Globus pallidus (tissue), 1 donor: ENCODE measurements around the gene LNX2.

ENCODE experiments used
- DNase-seq: peaks from one replicate; pipeline ENCODE4 v3.0.0-alpha.2; 2015; ENCODE audit warnings: low spot score

The LNX2 gene

GRCh38 chr13:27605610-27606200, 14.6 kb downstream of the LNX2 start:
- no peak for DNase-seq

DNA sequence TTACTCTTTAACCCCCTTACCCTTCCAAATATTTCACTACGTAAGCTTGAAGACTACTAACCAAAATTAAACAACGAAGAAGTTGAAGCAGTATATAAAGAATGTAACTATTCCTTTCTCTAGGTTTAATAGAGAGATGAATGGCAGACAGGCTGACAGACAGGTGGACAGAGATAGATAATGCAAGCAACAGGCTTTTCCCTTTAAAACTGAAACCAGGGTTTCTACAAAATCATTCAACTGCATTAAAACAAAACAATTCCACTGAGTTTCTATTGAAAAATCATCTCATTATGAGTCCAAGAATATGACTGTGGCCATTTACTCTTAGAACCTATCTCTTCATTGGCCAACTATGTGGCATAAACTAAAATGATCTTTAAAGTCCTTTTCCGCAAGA, 15.2 kb downstream of the LNX2 start:
- no peak for DNase-seq

- DNase-seq, result no peak
These were observed 18.5 kb downstream of the LNX2 start for GRCh38 chr13:27601803-27602202.

DNA sequence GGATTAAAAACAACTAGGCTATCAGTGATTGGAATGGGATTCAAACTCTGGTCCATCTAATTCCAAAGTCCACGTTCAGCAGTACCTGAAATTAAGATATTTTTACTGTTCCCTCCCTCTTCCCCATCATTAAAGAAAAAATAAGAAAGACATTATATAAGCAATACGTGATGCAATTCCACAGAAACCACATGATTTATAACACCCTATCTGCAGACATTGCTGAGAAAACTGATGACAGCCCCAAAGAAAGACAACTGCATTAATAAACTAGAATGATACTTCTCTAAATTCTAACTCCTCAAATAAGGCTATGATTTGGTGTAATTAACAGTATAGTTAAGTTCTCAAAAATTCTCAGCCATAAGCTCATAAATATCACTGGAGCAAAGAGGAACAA, 19.1 kb downstream of the LNX2 start:
- no peak for DNase-seq

- DNase-seq, result no peak
These were observed 19.6 kb downstream of the LNX2 start for GRCh38 chr13:27600711-27601110.

DNA sequence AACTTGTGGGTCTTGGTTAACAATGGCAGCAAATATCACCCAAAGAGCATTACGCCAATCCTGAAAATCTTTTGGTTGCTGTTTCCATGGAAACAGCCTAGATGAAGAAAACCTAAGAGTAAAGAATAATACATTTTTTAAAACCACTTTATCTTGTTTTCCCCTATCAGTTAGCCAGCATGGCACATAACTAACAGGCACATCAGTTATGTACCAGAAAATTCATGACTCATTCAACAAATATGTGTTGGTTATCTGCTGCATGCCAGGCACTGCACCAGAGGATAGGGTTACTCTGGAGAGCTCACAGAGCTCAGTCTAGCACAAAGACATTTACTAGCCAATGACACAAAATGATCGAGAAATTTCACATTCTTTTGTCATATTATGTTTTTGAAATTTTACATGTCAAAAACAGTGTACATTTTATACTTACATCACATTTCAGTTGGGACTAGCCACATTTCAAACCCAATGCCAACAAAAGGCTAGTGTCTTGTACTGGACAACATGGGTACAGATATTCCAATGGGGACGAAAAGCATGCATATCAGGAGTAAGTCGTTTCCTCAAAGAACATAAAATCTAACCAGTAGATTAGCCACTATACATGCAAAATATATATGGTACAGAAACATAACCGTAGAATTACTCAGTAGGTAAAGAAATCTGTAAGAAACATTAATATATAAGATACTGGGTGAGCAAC, 20.3 kb downstream of the LNX2 start:
- no peak for DNase-seq

DNA sequence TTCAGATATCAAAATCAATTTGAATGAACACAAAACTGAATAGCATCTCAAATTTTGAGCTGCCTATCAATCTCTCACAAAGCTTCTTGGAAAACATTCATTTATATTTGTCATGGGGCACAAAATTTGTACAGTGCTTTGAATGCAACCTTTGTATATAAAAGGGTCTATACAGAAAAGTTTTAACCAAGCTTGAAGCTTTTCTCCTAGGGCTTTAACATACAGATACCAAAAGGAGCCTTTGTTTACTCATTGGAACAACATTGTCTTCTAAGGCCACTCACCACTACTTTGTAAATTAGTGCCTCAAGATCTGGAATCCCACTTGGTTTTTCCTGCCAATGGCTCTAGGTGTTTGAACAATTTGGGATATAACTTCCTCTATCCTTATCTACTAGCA, 21.2 kb downstream of the LNX2 start:
- DNase-seq, result no peak

DNA sequence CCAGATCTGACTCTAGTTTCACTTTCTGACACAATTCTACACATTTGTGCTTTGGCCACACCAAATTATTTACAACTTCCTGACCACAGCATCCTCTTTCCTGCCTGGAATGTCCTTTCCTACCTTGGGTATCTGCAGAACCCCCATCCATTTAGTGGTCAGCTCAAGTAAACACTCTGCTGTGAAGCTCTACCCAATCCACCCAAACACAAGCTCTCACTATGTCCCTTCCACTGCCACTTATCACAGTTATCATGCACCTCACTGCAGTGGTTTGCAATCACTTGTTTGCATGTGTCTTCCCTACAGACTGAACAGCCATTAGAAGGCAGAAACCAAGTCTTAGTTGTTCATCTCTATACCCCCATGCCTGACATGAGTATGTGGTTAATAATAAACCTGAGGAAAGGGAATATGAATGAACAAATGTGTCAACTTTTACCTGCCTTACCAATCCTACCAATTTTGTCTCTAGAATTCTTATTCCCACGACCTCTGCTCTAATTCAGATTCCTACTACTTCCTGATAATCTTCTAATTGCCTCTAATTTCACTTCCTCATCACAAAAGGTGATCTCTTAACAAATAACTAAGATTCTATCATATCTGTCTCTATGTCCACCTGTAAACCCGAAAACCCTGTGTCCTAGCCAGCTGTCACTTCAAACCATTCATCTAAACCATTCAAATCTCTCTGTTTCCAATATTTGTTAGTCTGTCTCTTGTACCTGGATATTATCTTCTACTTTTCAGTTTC, 25.1 kb downstream of the LNX2 start:
- DNase-seq, result no peak

DNA sequence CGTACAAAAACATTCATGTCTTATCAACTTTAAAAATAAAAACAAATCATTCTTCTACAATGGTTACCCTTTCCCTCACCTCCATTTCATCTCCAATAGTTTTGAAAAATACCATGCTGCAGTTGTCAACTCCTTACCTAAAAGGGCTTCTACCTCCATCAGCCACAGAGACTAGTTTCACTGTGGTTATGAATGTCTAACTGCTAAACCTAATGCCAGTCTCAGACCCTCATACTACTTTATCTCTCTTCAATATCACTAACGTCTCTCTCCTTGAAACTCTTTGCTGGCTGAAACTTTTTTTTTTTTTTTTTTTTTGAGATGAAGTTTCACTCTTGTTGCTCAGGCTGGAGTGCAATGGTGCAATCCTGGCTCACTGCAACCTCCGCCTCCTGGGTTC, 27.1 kb downstream of the LNX2 start:
- no peak for DNase-seq

- DNase-seq, result no peak
These were observed 27.5 kb downstream of the LNX2 start for GRCh38 chr13:27592865-27593264.

DNA sequence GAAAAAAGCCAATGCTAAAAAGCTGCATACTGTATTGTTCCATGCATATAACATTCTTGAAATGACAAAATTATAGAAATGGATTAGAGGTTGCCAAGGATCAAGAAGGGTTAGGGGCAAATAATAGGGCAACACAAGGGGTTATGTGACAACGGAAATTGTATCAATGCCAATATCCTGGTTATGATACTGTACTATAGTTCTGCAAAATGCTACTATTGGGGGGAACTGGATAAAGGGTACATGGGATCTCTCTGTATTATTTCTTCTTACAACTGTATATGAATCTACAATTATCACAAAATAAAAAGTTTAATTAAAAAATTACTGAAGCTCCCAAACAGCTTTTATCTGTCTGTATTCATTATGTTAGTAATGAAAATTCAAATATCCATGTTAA, 31.9 kb downstream of the LNX2 start:
- no peak for DNase-seq

GRCh38 chr13:27587095-27587746, 33.1 kb downstream of the LNX2 start:
- no peak for DNase-seq

- no peak for DNase-seq
These were observed 36.7 kb downstream of the LNX2 start for GRCh38 chr13:27583645-27584044.

GRCh38 chr13:27578121-27579030, 42.0 kb downstream of the LNX2 start:
- DNase-seq, result peak; percentile 27

DNA sequence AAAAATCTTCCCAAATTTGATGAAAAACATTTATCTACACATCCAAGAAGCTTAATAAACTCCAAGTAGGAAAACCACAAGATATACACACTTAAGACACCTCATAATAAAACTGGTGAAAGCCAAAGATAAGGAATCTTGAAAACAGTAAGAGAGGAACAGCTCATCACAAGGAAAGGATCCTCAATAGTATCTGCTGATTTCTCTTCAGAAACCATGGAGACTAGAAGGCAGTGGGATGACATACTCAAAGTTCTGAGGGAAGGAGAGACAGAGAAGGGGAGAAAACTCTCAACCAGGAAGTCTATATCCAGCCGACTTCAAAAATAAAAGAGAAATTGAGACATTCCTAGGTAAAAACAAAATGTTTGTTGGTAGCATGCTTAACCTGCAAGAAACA, 45.7 kb downstream of the LNX2 start:
- no peak for DNase-seq

- DNase-seq, result no peak
These were observed 47.1 kb downstream of the LNX2 start for GRCh38 chr13:27573265-27573664.

DNA sequence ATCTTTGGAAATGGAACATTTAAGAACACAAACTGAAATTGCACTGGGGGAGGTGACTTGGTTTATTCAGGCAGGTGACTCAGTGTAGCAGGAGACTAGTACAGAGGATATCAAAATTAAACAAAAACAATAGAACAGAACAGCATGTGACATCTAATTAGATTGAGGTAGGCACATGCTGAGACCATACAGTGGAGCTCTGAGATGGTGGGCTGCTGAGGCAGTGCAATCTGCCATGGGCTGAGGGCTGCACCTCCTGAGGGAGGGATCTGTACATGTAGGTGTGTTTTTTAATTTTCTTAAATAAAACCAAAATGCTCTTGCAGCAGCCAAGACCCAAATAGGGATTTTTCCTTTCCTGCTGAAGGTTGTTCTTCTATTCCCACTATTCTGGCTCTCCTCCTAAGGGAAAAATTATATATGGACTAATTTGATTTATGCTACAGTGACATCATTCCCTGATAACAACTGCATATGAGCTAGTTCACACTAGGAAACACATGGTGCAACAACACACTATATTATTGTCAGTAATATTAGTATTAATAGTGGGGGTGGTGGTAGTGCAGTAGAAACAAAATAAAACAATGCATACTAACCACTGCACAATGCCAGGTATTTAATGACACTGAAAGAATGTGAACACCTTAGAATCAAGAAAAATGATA, 48.0 kb downstream of the LNX2 start:
- DNase-seq, result no peak

DNA sequence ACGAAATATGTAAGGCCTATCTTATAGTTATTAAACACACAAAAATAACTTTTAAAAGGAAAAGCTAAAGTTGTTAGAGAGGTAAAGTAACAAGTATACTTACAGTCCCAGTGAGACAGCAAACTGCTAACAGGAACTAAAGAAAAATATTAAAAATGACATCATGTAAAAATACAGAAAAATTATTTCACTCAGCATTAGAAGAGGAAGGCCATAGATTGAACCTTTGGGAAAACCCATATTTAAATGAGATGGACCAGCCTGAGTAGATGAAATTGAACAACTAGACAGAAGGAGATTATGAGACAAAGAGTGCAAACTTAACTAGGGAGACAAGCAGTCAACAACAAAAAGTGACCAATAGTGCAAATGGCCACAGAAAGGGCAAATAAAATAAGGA, 49.4 kb downstream of the LNX2 start:
- DNase-seq, result no peak

- no peak for DNase-seq
These were observed 50.9 kb downstream of the LNX2 start for GRCh38 chr13:27569405-27569804.

GRCh38 chr13:27565818-27566217, 54.5 kb downstream of the LNX2 start:
- DNase-seq, result no peak

GRCh38 chr13:27562457-27562856, 57.9 kb downstream of the LNX2 start:
- no peak for DNase-seq
